ENCODE data around the gene SAT2.

The SAT2 gene

DNA sequence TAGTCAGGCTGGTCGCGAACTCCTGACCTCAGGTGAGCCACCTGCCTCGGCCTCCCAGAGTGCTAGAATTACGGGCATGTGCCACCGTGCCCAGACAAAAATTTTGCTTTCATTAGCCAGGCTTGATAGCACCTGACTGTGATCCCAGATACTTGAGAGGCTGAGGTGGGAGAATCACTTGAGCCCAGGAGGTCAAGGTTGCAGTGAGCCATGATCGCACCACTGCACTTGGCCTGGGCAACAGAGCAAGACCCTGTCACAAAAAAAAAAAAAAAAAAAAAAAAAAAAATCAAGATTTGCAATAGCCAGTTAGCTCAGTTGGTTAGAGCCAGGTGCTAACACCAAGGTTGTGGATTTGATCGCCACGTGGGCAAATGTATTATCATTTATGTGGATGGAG lies 6.8 kb downstream of the SAT2 start:
- TF ChIP-seq, protein P1, sequence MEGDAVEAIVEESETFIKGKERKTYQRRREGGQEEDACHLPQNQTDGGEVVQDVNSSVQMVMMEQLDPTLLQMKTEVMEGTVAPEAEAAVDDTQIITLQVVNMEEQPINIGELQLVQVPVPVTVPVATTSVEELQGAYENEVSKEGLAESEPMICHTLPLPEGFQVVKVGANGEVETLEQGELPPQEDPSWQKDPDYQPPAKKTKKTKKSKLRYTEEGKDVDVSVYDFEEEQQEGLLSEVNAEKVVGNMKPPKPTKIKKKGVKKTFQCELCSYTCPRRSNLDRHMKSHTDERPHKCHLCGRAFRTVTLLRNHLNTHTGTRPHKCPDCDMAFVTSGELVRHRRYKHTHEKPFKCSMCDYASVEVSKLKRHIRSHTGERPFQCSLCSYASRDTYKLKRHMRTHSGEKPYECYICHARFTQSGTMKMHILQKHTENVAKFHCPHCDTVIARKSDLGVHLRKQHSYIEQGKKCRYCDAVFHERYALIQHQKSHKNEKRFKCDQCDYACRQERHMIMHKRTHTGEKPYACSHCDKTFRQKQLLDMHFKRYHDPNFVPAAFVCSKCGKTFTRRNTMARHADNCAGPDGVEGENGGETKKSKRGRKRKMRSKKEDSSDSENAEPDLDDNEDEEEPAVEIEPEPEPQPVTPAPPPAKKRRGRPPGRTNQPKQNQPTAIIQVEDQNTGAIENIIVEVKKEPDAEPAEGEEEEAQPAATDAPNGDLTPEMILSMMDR (IDR thresholded peaks at IDR 0.05; ENCODE audit: poor library complexity, severe bottlenecking) = no peak
- ATAC-seq (ENCODE audit: low read depth) (no peak), DNase-seq (ENCODE audit: low spot score) (no peak)
- no peak overlapping the region for H3K27ac ChIP-seq (ENCODE audit: poor library complexity, severe bottlenecking)
- no peaks in the 10 kb centered on the region for H3K27me3 ChIP-seq (ENCODE audit: insufficient read depth, poor library complexity, severe bottlenecking)
- H3K4me1 ChIP-seq (ENCODE audit: insufficient read depth, poor library complexity, severe bottlenecking) = no peaks in the 10 kb centered on the region
- H3K36me3 ChIP-seq (ENCODE audit: low read depth) = no peaks in the 10 kb centered on the region
- H3K4me3 ChIP-seq (ENCODE audit: severe bottlenecking) = no peak overlapping the region
- H3K9me3 ChIP-seq (ENCODE audit: severe bottlenecking) = no peaks in the 10 kb centered on the region

DNA sequence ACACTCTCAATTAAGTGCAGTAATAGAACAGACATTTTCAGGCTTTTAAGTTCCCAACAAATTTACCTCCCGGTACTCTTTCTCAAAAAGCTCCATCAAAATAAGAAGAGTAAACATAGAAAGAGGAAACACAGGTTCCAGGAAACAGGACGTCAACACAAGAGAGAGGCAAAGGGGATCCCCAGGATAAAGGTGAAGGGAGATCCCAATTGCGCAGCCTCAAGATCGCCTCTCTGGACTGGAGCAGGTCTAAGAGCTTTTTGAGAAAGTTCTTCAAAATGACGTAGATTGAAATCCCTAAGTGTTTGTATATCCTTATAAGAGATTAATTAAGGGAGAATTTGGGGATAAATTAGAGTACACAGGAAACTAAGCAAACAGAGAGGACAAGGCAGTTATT lies 9.0 kb downstream of the SAT2 start:
- no peak for ATAC-seq (ENCODE audit: low read depth)
- no peak for DNase-seq (ENCODE audit: low spot score)
- Histone ChIP-seq H3K27ac (ENCODE audit: poor library complexity, severe bottlenecking) (no peak overlapping the region), H3K9me3 (ENCODE audit: severe bottlenecking) (no peaks in the 10 kb centered on the region), H3K4me3 (ENCODE audit: severe bottlenecking) (no peak overlapping the region), H3K27me3 (ENCODE audit: insufficient read depth, poor library complexity, severe bottlenecking) (no peaks in the 10 kb centered on the region), H3K4me1 (ENCODE audit: insufficient read depth, poor library complexity, severe bottlenecking) (no peaks in the 10 kb centered on the region), H3K36me3 (ENCODE audit: low read depth) (0 out of 2 replicates have a peak, but pooled peaks cover under 1% of the 10 kb centered on the region)
- TF ChIP-seq, protein P1 (IDR thresholded peaks at IDR 0.05; ENCODE audit: poor library complexity, severe bottlenecking) = no peak

DNA sequence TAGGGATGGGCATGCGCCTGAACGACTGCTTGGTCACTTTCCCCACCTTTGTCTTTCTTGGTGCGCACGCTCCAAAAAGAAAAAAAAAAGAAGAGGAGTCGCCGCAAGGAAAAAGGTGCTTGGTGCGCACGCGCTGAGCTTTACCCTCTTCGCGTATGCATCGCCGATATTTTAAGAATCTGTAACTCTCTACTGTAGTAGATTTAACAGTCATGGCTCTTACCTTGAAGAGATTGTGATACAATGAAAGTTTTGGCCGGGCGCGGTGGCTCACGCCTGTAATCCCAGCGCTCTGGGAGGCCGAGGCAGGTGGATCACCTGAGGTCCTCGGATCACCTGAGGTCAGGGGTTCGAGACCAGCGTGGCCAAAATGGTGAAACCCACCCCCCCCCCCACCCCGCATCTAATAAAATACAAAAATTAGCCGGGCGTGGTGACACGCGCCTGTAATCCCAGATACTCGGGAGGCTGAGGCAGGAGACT lies 12.3 kb downstream of the SAT2 start:
- no peaks in the 10 kb centered on the region for H3K9me3 ChIP-seq (ENCODE audit: severe bottlenecking)
- ATAC-seq (ENCODE audit: low read depth) = no peak
- H3K27ac ChIP-seq (ENCODE audit: poor library complexity, severe bottlenecking) = peak overlapping the region; percentile 77
- TF ChIP-seq, protein P1 (IDR thresholded peaks at IDR 0.05; ENCODE audit: poor library complexity, severe bottlenecking) = no peak
- DNase-seq (ENCODE audit: low spot score) = no peak
- peaks cover 27% of the 10 kb centered on the region for H3K36me3 ChIP-seq (ENCODE audit: low read depth)
- no peaks in the 10 kb centered on the region for H3K27me3 ChIP-seq (ENCODE audit: insufficient read depth, poor library complexity, severe bottlenecking)
- H3K4me1 ChIP-seq (ENCODE audit: insufficient read depth, poor library complexity, severe bottlenecking) = peaks cover 16% of the 10 kb centered on the region
- peak overlapping the region; percentile 30 for H3K4me3 ChIP-seq (ENCODE audit: severe bottlenecking)

DNA sequence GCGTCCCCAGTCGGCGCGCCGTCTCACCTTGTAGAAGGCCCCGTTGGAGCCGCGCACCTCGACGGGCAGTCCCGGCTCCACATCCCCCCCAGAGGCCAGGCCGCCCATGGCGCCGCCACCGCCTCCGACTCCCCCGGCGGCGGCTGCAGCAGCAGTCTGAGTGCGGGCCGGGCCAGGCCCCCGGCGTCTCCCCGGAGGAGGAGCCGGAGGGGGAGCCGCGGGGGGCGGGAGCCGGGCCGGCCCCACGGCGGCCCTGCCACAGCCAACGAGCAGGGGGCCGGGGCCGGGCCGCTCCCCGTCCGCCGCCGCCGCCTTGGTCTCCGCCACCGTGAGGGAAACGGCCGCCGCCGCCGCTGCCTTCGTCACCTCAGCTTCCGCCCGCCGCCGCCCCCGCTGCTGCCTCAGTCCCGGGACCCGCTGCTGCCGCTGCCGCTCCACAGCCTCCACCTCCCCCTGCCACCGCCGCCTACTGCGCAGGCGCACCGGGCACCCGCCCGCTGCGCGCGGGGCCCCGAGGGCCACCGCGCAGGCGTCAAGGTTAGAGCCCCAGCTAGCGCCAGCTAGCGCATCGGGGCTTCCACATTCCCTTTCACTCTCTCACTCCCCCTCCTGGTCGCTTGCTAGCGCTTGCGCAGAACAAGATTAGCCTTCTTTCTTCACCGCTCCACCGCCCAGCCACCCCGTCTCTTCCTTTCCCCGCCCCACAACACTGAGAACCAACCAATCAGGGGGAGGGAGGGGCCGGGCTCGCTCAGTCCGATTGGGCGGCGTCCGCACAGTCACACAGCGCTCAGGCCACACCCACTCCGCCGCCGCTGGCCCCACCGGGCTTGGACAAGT lies 13.0 kb downstream of the SAT2 start, which contains the start of gene FXR2:
FXR2 (minus strand) TSS at position 473 of the 840 bp plus-strand sequence; CDS start at position 108, 365 bp downstream.
- Histone ChIP-seq H3K4me1 (ENCODE audit: insufficient read depth, poor library complexity, severe bottlenecking) (peaks cover 16% of the 10 kb centered on the region), H3K4me3 (ENCODE audit: severe bottlenecking) (peak within 1 kb of the TSS; percentile 87), H3K27me3 (ENCODE audit: insufficient read depth, poor library complexity, severe bottlenecking) (no peaks in the 10 kb centered on the region), H3K27ac (ENCODE audit: poor library complexity, severe bottlenecking) (peak within 1 kb of the TSS; percentile 77), H3K9me3 (ENCODE audit: severe bottlenecking) (no peaks in the 10 kb centered on the region), H3K36me3 (ENCODE audit: low read depth) (peaks cover 31% of the 10 kb centered on the region)
- peak; percentile 99 for DNase-seq (ENCODE audit: low spot score)
- peak; percentile 93 for ATAC-seq (ENCODE audit: low read depth)
- TF ChIP-seq, protein P1 (IDR thresholded peaks at IDR 0.05; ENCODE audit: poor library complexity, severe bottlenecking) = peak; percentile 81
